Sciatic nerve (tissue), 2 donors: ENCODE measurements around the gene LRMDA. TPM values are rescaled to one million over a fixed set of nuclear protein-coding genes. Genes with fewer than 3 reads are reported as not detected.

ENCODE experiments used
- ATAC-seq: fragments of 200-7000 bp; cut with Tn5 transposase; one replicate; pipeline ENCODE4 v1.9.1; 2020; ENCODE audit warnings: mild to moderate bottlenecking, moderate library complexity
- DNase-seq: peaks from one replicate; pipeline ENCODE4 v3.0.0-alpha.2; 2020; ENCODE audit warnings: low spot score
- intact Hi-C: fragments of 100-400 bp; cut with DNase I; formaldehyde crosslinking; loops from one replicate; pipeline ENCODE4 v1.14.2; 2022
- total RNA-seq: library from RNA; stranded (reverse); fragmentation: NEBNext Ultra II Directional; extraction: Animal tissue kit (Norgen Biotek cat#: 25700); gene quantifications from one replicate; pipeline ENCODE4 v1.2.1, GENCODE V29; 2021
- donor health status: DM: no; HTN: no; CAD: no.
- donor health status: DM: no; HTN: no; CAD: no.

The LRMDA gene
- total RNA-seq, 1 donor from 2014 or later, result 16.6 TPM

DNA sequence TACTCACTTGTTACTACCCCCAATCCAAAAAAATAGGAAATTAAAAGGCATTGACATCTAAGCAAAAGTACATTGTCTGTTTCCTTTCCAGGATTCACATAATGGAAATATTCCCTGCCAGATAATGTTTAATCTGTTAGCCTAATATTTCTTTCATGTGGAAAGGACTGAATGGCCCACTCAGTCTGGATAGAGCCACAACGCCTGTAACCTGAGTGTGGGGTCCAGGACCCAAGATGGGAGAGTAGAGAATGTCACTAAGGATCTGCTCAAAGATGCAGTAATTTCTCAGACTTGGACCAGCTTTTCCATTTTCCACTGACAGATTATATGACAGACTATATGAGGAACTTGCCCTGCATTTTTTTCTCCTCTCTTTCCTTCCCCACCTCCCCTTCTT lies 1117.3 kb downstream of the LRMDA start:
- DNase-seq (no peak), ATAC-seq (no peak)
- intact Hi-C loops, result no loop called here

DNA sequence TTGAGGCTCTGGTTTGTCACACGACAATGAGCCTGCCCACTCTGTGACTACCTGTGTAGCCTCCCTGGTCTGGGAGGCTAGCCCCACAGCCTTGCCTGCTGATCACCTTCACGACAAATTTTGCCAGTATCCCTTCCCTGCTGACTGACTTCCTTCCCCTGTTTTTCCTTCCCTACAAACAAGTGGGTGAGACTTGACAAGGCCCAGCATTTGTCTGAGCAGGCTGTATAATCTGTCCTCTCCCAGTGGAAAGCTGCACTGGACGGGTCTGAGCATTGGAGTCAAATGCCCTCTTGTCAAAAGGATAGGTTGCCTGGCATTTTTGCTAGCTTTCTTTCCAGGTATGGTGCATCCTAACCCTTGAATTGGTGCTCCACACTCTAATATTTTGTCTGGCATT lies 1117.7 kb downstream of the LRMDA start:
- DNase-seq (no peak), ATAC-seq (no peak)
- intact Hi-C loops, result no loop called here

- intact Hi-C loops, result no loop called here
- ATAC-seq (no peak), DNase-seq (no peak)
Observed at GRCh38 chr10:76550806-76551205, 1119.4 kb downstream of the LRMDA start.

DNA sequence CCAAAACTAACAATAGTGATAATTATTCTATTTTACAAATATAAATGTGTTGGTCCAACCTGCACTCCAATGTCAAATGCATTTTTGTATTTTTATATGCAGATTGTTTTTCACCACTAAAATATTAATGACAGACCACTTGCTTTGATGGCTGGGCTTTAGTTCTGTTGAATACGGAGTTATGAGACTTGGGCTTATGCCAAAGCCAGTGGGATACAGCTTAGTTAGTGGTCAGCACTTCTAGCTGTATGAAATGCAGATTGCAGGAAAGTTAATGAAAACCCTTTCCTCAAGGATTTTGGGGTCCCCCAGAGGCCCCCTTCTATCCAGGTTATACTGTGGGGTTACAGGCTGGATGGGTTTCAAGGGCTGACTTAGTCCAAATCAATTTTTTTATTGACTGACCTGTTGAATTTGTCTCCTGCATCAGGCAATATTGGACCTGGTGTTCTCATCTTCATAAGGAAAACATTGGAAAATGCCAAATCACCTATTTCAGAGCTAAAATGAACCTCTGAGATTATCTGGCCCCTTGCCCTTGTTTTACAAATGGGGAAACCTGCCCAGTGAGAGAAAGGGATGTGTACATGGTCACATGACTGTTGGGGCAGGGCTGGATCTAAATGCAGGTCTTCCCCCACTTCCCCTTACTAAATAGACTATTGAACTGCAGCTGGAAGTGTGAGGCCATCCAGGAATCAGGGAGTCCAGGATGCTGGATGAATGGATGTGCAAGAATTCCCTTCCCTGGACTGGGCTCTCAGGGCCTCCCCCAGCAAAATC lies 1120.9 kb downstream of the LRMDA start:
- intact Hi-C loops, result no loop called here
- ATAC-seq (no peak), DNase-seq (no peak)

- ATAC-seq (no peak), DNase-seq (no peak)
Observed at GRCh38 chr10:76553263-76554032, 1122.0 kb downstream of the LRMDA start.

DNA sequence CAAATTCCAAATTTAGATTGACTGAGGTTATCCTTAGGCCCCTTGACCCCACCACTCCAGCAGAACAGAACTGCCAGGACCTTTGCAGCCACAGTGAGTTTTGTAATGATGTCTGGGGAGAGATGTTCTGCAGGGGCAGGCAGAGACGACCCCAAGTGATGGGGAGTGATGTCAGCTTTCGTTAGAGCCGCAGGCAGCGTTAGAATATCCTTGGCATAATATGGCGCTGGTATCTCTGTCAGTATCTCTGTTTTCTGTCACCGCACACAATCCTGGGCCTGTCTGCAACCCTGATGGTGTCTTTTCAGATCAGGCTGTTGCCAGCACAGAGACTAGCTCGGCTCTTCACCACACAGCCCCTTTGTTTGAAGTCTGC lies 1122.6 kb downstream of the LRMDA start:
- no peak for ATAC-seq
- intact Hi-C loops, result no loop called here
- no peak for DNase-seq

More at GRCh38 chr10:76553263-76554032, 1122.0 kb downstream of the LRMDA start:
- intact Hi-C loops, result no loop called here

DNA sequence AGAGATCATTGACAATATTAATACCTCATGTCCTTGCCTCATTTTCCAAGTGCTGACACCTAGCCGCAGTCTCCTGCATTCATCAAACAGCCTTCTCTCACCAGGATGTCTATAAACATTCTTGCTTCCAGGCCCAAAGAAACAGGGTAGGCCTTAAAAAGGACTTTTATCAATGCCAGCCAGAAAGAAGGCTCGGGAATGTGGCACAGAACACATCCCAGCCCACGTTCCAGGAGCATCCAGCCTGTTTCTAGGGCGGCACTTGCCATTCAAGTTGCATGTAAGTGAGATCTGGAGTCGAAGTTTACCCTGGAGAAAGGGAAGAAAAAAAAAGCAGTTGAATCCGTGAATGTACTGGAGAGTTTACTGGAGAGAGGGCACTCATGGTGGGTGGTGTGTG lies 1123.1 kb downstream of the LRMDA start:
- intact Hi-C loops, result no loop called here
- no peak for DNase-seq

GRCh38 chr10:76555067-76555670 lies 1123.7 kb downstream of the LRMDA start:
- ATAC-seq (no peak), DNase-seq (no peak)
- intact Hi-C loops, result no loop called here

More for the DNA sequence above, 1123.1 kb downstream of the LRMDA start:
- ATAC-seq, result no peak

DNA sequence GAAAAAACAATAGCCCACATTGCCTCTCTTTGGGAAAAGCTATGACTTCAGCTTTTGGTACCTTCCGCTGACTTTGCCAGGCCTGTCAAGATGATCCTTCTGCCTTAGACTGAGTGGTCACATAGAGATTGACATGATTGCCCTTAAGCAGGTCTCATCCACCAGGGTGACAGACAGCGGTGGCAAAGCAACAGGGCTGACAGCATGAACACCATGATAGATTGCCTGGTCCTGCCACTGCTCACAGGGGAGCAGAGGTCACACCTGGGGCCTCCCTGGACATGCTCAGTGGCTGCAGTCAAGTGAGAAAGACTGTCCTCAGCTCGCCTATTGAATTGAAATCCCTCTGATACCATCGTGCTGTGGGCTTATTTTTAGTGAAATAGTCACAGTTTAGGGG lies 1125.9 kb downstream of the LRMDA start:
- no peak for DNase-seq
- intact Hi-C loops, result no loop called here
- no peak for ATAC-seq

- intact Hi-C loops, result no loop called here
- DNase-seq, result no peak
- peak; percentile 80 for ATAC-seq
Observed at GRCh38 chr10:76558586-76558985, 1127.2 kb downstream of the LRMDA start.

DNA sequence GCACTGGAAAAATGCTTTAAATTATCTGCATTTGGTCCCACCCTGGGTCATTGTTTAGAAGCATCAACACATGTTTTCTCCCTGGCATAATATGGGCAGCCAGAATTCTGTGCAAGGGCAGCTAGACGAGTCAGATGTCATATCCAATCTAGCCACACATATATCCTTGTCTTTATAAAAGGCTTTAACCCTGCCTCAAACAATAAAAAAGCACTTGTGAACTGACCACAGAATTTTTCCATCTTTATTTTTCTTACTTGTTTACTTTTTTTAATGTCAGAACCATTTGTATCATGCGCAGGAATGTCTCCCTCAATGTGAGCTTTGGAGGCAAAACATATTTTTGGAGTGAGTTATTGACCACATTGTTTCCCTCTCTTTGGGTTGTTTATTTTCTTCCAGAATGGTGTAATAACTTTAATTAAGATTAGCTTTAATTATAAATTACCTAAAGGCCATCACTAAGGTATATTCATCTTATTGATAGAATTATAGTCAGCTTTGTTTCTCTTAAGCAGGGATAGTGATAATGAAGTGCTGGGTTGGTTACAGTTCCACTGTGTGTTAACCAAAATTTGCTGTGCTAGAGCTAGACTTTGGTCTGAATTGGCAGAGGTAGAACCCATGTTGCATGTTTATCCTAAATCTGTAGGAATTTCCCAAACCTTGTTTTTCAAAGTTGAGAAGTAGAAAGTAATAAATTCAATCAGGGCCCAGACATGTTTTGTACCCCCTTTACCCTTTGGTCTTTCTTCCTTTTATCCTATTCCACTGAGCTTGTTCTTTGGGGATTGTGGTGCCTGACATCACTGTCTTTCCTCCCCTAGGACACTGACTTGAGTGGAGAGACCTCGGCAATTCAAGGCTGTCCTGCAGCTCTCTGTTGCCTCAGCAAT lies 1127.8 kb downstream of the LRMDA start:
- intact Hi-C loops, result no loop called here
- ATAC-seq (peak; percentile 52), DNase-seq (no peak)

- DNase-seq (no peak), ATAC-seq (no peak)
- intact Hi-C loops, result no loop called here
Observed at GRCh38 chr10:76559892-76560220, 1128.4 kb downstream of the LRMDA start.

DNA sequence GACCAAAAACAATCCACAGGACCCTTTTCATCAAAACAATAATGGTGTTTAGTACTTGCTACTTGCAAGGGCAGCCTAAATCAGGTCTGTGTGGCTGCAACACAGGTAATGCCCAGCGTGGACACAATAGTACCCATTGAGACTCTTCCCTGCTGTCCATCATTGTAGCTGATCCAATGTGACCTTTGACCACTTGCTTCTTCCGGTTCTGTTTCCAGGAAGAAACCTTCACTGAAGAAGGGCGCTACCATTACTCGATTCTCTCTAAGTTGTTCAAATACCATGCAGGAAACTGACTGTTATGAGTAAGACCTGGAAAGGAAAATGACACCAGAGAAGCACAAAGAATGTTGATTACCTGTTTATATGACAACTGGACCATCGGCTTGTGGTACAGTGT lies 1128.9 kb downstream of the LRMDA start:
- DNase-seq (no peak), ATAC-seq (no peak)
- intact Hi-C loops, result no loop called here

DNA sequence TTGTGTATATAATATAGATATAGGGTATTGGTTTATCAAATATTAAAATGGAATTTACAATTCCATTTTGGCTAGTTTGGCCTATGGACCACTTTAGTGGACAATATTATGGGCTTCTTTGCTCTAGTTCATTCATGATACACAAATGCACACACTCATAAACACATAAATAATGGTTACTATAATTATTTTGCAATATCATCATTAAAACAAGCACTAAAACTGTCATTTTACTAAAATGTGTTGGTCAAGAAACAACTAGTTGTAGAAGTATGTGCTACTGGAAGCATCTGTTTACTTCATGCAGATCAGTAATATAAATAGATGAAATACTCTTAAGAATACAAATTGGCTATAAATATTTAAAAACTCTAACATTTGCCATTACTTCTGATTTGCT lies 1131.9 kb downstream of the LRMDA start:
- intact Hi-C loops, result no loop called here
- ATAC-seq, result no peak
- no peak for DNase-seq

DNA sequence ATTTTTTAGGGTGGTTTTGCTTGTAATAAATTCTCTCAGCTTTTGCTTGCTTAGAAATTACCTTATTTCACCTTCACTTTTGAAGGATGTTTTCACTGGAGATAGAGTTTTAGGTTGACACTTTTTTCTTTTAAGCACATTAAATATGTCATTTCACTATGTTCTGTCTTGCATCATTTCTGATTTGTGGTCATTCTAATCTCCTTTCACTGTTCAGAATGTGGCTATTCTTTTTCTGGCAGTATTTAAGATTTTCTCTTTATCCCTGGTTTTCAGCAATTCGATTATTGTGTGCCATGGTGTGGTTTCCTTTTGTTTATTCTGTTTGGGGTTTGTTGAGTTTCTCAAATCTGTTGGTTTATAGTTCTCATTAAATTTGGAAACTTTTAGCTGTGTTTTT lies 1140.6 kb downstream of the LRMDA start:
- no peak for ATAC-seq
- no peak for DNase-seq
- intact Hi-C loops, result no loop called here

GRCh38 chr10:76576276-76576962 lies 1145.0 kb downstream of the LRMDA start:
- ATAC-seq (no peak), DNase-seq (no peak)
- intact Hi-C loops, result no loop called here

GRCh38 chr10:76577455-76577854 lies 1146.0 kb downstream of the LRMDA start:
- DNase-seq (no peak), ATAC-seq (no peak)
- intact Hi-C loops, result no loop called here

- ATAC-seq (no peak), DNase-seq (no peak)
- intact Hi-C loops, result no loop called here
Observed at GRCh38 chr10:76581506-76582256, 1150.3 kb downstream of the LRMDA start.
